AG09309 (cell line): ENCODE results near the gene FGF5.
"Not testable (repeated sequence)": the region's sequence is repeated elsewhere in the genome, so short reads cannot be mapped to it uniquely, and the experiment has no call there.

Source experiments
- DNase-seq: peaks from one replicate; pipeline ENCODE4 v3.0.0-alpha.2; 2010; ENCODE audit warnings: low read depth
- H3K4me3 ChIP-seq: 2 replicates; pipeline ENCODE4 v1.5.1; 2011; ENCODE audit warnings: mild to moderate bottlenecking, low read depth, low read length, moderate library complexity; ENCODE audit not compliant: control insufficient read depth
- TF ChIP-seq, protein P1 (sequence below): IDR thresholded peaks from 2 replicates; pipeline ENCODE4 v1.5.1; 2011; ENCODE audit warnings: mild to moderate bottlenecking, low read depth, low read length, inconsistent platforms; ENCODE audit not compliant: insufficient read depth, control insufficient read depth; ENCODE audit errors: missing control alignments

The FGF5 gene

DNA sequence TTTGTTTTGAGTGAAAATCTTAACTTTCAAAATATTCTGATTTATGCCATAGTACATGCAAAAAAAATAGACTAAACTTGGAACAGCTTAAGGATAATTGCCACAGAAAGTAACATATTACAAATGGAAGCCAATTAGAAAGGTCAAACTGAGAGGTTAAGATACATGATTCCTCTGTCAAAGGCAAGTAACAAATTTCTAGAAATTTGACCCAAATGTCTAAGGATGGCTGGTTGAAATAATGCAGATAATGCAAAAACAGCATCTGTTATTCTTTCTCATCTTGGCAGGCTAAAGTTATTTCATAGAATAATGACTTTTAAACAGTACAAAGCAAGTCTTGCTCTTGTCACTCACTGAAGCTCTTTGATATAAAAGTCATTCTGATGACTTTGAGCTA lies 10.5 kb downstream of the FGF5 start:
- TF ChIP-seq, protein P1, sequence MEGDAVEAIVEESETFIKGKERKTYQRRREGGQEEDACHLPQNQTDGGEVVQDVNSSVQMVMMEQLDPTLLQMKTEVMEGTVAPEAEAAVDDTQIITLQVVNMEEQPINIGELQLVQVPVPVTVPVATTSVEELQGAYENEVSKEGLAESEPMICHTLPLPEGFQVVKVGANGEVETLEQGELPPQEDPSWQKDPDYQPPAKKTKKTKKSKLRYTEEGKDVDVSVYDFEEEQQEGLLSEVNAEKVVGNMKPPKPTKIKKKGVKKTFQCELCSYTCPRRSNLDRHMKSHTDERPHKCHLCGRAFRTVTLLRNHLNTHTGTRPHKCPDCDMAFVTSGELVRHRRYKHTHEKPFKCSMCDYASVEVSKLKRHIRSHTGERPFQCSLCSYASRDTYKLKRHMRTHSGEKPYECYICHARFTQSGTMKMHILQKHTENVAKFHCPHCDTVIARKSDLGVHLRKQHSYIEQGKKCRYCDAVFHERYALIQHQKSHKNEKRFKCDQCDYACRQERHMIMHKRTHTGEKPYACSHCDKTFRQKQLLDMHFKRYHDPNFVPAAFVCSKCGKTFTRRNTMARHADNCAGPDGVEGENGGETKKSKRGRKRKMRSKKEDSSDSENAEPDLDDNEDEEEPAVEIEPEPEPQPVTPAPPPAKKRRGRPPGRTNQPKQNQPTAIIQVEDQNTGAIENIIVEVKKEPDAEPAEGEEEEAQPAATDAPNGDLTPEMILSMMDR: no peak
- no peak overlapping the region for H3K4me3 ChIP-seq
- DNase-seq: no peak

DNA sequence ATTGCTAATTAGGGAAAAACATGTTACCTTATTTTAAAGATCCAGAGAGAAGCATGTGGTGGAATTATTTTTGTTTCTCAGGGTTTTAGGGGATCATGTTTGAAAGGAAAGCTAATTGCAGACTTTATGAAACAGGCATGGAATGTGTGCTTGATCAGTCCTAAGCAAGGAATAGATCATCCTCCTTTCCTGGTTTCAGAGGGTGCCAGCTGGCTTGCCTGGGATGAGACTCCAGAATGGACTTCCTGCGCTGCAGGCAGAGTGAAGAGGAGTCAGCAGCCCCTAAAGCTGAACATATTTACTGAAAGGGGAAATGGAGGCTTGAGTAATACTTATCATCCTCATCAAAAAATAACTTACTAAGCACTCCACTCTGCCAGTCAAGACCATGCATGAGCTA lies 13.3 kb downstream of the FGF5 start:
- H3K4me3 ChIP-seq: no peak overlapping the region
- TF ChIP-seq, protein P1: no peak
- DNase-seq: no peak

DNA sequence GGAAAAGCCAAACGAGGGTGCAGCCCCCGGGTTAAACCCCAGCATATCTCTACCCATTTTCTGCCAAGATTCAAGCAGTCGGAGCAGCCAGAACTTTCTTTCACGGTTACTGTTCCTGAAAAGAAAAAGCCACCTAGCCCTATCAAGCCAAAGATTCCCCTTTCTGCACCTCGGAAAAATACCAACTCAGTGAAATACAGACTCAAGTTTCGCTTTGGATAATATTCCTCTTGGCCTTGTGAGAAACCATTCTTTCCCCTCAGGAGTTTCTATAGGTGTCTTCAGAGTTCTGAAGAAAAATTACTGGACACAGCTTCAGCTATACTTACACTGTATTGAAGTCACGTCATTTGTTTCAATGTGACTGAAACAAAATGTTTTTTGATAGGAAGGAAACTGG lies 20.0 kb downstream of the FGF5 start:
- H3K4me3 ChIP-seq: no peak overlapping the region
- TF ChIP-seq, protein P1: no peak
- no peak for DNase-seq

DNA sequence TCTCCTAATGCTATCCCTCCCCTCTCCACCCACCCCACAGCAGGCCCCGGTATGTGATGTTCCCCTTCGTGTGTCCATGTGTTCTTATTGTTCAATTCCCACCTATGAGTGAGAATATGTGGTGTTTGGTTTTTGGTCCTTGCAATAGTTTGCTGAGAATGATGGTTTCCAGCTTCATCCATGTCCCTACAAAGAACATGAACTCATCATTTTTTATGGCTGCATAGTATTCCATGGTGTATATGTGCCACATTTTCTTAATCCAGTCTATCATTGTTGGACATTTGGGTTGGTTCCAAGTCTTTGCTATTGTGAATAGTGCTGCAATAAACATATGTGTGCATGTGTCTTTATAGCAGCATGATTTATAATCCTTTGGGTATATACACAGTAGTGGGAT lies 24.2 kb downstream of the FGF5 start:
- DNase-seq, H3K4me3 ChIP-seq: not testable (repeated sequence)

DNA sequence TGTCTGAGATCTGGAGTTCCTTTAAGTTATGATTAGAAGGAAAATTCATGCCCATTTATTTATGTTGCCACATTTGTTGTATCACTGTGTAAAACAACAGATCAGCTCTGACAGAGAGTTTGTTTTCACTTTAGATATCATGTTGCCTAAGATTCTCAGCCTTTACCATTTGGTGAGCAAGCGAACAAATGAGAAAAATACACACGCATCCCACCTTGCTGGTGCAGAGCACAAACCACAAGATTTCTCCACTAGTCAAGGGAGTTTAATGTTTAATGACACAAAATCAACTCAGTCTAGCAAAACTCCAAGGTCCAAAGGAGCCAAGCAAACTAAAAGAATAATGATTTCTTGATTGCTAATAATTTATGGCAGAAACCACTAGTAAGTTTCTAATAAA lies 27.7 kb downstream of the FGF5 start:
- TF ChIP-seq, protein P1: no peak
- DNase-seq: no peak

DNA sequence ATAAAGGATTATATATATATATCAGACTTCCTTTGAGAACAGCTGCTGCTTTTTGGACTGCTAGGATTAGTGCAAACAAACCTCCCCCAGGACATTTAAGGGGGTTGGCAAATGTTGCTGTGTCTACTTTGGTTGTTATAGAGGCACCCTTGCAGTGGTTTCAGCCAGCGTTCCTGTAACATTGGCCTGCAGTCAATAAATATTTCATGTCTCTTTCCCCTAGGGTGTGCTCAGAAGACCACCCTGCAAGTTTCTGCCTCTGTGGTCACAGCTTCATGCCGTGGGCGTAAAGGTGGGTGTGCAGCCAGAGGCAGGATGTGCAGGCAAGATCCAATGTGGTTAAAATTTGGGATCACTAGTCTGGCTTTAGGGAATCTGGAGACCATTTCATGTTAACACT lies 28.9 kb downstream of the FGF5 start:
- TF ChIP-seq, protein P1: no peak
- H3K4me3 ChIP-seq: no peak overlapping the region
- no peak for DNase-seq

More for the DNA sequence above, 27.7 kb downstream of the FGF5 start:
- no peak overlapping the region for H3K4me3 ChIP-seq

DNA sequence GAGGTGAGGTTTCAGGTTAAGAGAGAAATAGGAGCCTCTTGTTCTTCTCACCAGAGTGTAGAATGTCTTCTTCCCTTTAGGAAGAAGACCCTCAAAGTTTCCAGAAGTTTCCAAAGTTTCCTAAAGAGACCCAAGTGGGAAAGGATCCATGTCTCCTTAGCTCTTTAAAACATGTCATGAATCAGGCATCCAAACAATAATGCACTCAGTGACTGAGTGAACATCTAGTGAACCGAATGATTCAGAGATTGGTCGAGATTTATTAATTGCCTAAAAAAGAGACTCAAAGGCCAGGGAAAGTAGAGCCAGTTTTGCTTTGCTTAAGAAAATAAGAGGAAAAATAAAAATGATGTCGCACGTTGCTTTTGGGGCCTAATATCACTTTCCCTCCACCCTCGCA lies 29.4 kb downstream of the FGF5 start:
- DNase-seq: no peak
- TF ChIP-seq, protein P1: no peak
- H3K4me3 ChIP-seq: no peak overlapping the region
